Adrenal gland (tissue), 5 donors: ENCODE measurements around the gene PHKG1.

ENCODE experiments used
- POLR2A ChIP-seq, 2 donors: fragments of 450-650 bp; IDR thresholded peaks; one replicate each; pipeline ENCODE4 v1.6.1; 2017; ENCODE audit warnings: antibody characterized with exemption in 2 of 2, mild to moderate bottlenecking in 2 of 2, moderate library complexity in 1 of 2
- TF ChIP-seq, protein P1 (sequence below), 6 experiments: fragments of 450-650 bp in 4 of 6; fragments of 200-600 bp in 2 of 6; sonication (generic) in 1 of 6; IDR thresholded peaks; 1 replicate in 5 of 6; 2 replicates in 1 of 6; pipeline versions ENCODE4 v1.5.1 to v1.8.0; 2016 to 2021; ENCODE audit warnings: antibody characterized with exemption in 6 of 6, mild to moderate bottlenecking in 2 of 6, moderate library complexity in 1 of 6
- donor health status: DM: no; HTN: no; CAD: no.

DNA sequence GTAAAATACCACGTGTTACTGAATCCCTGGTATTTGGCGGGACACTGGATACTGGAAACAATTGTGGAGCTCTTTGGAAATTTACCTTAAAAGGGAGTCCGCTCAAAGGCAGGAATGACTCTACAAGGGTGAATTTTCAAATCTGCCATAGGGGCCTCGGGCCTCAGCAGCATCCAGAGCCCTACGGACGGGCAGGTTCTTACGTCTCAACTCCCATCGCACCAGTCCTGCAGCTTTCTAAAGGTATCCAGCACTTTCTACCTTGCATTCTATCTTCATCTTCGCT lies 41.8 kb downstream of the PHKG1 start:
- TF ChIP-seq, protein P1, sequence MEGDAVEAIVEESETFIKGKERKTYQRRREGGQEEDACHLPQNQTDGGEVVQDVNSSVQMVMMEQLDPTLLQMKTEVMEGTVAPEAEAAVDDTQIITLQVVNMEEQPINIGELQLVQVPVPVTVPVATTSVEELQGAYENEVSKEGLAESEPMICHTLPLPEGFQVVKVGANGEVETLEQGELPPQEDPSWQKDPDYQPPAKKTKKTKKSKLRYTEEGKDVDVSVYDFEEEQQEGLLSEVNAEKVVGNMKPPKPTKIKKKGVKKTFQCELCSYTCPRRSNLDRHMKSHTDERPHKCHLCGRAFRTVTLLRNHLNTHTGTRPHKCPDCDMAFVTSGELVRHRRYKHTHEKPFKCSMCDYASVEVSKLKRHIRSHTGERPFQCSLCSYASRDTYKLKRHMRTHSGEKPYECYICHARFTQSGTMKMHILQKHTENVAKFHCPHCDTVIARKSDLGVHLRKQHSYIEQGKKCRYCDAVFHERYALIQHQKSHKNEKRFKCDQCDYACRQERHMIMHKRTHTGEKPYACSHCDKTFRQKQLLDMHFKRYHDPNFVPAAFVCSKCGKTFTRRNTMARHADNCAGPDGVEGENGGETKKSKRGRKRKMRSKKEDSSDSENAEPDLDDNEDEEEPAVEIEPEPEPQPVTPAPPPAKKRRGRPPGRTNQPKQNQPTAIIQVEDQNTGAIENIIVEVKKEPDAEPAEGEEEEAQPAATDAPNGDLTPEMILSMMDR (IDR thresholded peaks at IDR 0.05): no peak
- no peak for TF ChIP-seq POLR2A (IDR thresholded peaks at IDR 0.05)
